H1 (cell line): ENCODE data around the gene LRRC8D. TPM values are rescaled to one million over a fixed set of nuclear protein-coding genes. Genes with fewer than 3 reads are reported as not detected.

Experiments
- CTCF ChIA-PET: fragments of 300-600 bp; sonication (Branson Sonifier 250); formaldehyde crosslinking; loops from one replicate; lab custom pipeline; 2021; ENCODE audit not compliant: partially characterized antibody; lab: Charles Lee
- POLR2A ChIA-PET: fragments of 300-600 bp; sonication (Branson Sonifier 250); formaldehyde crosslinking; loops from one replicate; lab custom pipeline; 2021; ENCODE audit warnings: inconsistent platforms; ENCODE audit not compliant: partially characterized antibody; lab: Charles Lee
- DNase-seq, 2 experiments: peaks; one replicate each; pipeline versions ENCODE4 v3.0.0 to v3.0.0-alpha.2; 2010 to 2022; ENCODE audit warnings: low spot score in 2 of 2, low read depth in 1 of 2, mixed read lengths in 1 of 2
- FAIRE-seq: peaks from 2 replicates; lab custom pipeline; 2011; peaks lifted over from hg19 to GRCh38; lab: Jason Lieb, UNC
- H2AFZ ChIP-seq: 2 replicates; pipeline ENCODE4 v1.8.1; 2012; ENCODE audit warnings: low read length, inconsistent platforms
- H2AK5ac ChIP-seq: 2 replicates; pipeline ENCODE4 v1.6.1; 2013; ENCODE audit warnings: low read depth, low read length
- H2BK120ac ChIP-seq: replicated peaks from 2 replicates; pipeline ENCODE3; 2013; ENCODE audit warnings: low read depth, low read length, inconsistent platforms
- H2BK12ac ChIP-seq: 2 replicates; pipeline ENCODE4 v1.6.1; 2013; ENCODE audit warnings: low read depth, low read length
- H2BK15ac ChIP-seq: 2 replicates; pipeline ENCODE4 v1.6.1; 2013; ENCODE audit warnings: low read length
- H2BK20ac ChIP-seq: 2 replicates; pipeline ENCODE4 v1.6.1; 2013; ENCODE audit warnings: low read length
- H2BK5ac ChIP-seq: 2 replicates; pipeline ENCODE4 v1.6.1; 2013; ENCODE audit warnings: low read depth, low read length
- H3K14ac ChIP-seq: 2 replicates; pipeline ENCODE4 v1.6.1; 2013; ENCODE audit warnings: inconsistent platforms; ENCODE audit not compliant: insufficient read length
- H3K18ac ChIP-seq: 2 replicates; pipeline ENCODE4 v1.6.1; 2013; ENCODE audit warnings: low read length; ENCODE audit errors: extremely low read depth
- H3K23ac ChIP-seq: 2 replicates; pipeline ENCODE4 v1.6.1; 2013; ENCODE audit warnings: inconsistent platforms; ENCODE audit not compliant: insufficient read length
- H3K23me2 ChIP-seq: 2 replicates; pipeline ENCODE4 v1.6.1; 2013; ENCODE audit warnings: low read depth, low read length
- H3K27ac ChIP-seq: 2 replicates; pipeline ENCODE4 v1.6.1; 2011; ENCODE audit warnings: low read depth, low read length, inconsistent platforms
- H3K27me3 ChIP-seq, 4 experiments: replicated peaks in 1 of 4; 1 replicate in 1 of 4; 2 replicates in 3 of 4; pipeline versions ENCODE4 v1.6.1 to v1.8.1; 2011 to 2013; ENCODE audit warnings: low read length in 3 of 4, mild to moderate bottlenecking in 3 of 4, inconsistent platforms in 2 of 4, mixed read lengths in 2 of 4, moderate library complexity in 1 of 4; ENCODE audit not compliant: control insufficient read depth in 3 of 4, insufficient read depth in 3 of 4; ENCODE audit errors: extremely low read depth in 1 of 4
- H3K36me3 ChIP-seq, 4 experiments: 2 replicates each; pipeline versions ENCODE4 v1.6.1 to v1.8.1; 2011 to 2013; ENCODE audit warnings: mild to moderate bottlenecking in 4 of 4, low read length in 3 of 4, moderate library complexity in 2 of 4, control low read depth in 1 of 4, inconsistent platforms in 1 of 4; ENCODE audit not compliant: insufficient read depth in 4 of 4, control insufficient read depth in 2 of 4
- H3K4ac ChIP-seq: replicated peaks from 2 replicates; pipeline ENCODE3; 2013; ENCODE audit warnings: low read length, low read depth, mixed read lengths, inconsistent platforms; ENCODE audit not compliant: insufficient read length
- H3K4me1 ChIP-seq, 4 experiments: replicated peaks in 1 of 4; 1 replicate in 1 of 4; 2 replicates in 3 of 4; pipeline versions ENCODE4 v1.6.1 to v1.8.1; 2011 to 2013; ENCODE audit warnings: low read length in 3 of 4, inconsistent platforms in 2 of 4, mixed read lengths in 1 of 4; ENCODE audit not compliant: insufficient read depth in 4 of 4, control insufficient read depth in 3 of 4
- H3K4me2 ChIP-seq, 2 experiments: 2 replicates each; pipeline versions ENCODE4 v1.6.1 to v1.8.1; 2011 to 2013; ENCODE audit warnings: low read depth in 2 of 2, low read length in 2 of 2, control low read depth in 1 of 2, inconsistent platforms in 1 of 2, mild to moderate bottlenecking in 1 of 2; ENCODE audit not compliant: insufficient read depth in 1 of 2
- H3K4me3 ChIP-seq, 4 experiments: fragments of 200-600, 300-600 bp in 1 of 4; sonication (generic), shearing (Covaris generic), sonication (Bioruptor Twin) in 1 of 4; 2 replicates each; pipeline versions ENCODE4 v1.5.1 to v1.8.1; 2011 to 2016; ENCODE audit warnings: low read length in 4 of 4, low read depth in 3 of 4, control low read depth in 2 of 4, inconsistent platforms in 2 of 4, mild to moderate bottlenecking in 2 of 4, mixed read lengths in 1 of 4, moderate library complexity in 1 of 4; ENCODE audit not compliant: insufficient read depth in 2 of 4; ENCODE audit errors: extremely low read depth in 1 of 4
- H3K56ac ChIP-seq: replicated peaks from 2 replicates; pipeline ENCODE3; 2013; ENCODE audit warnings: low read depth, mild to moderate bottlenecking, mixed read lengths, low read length, inconsistent platforms; ENCODE audit not compliant: insufficient read length
- H3K79me1 ChIP-seq: 2 replicates; pipeline ENCODE4 v1.6.1; 2013; ENCODE audit warnings: low read depth, low read length, control low read depth
- H3K79me2 ChIP-seq, 2 experiments: 2 replicates each; pipeline versions ENCODE4 v1.6.1 to v1.8.1; 2012 to 2013; ENCODE audit warnings: low read length in 2 of 2, mild to moderate bottlenecking in 2 of 2, inconsistent platforms in 1 of 2; ENCODE audit not compliant: insufficient read depth in 2 of 2, control insufficient read depth in 1 of 2
- H3K9ac ChIP-seq, 4 experiments: replicated peaks in 1 of 4; 1 replicate in 1 of 4; 2 replicates in 3 of 4; pipeline versions ENCODE4 v1.6.1 to v1.8.1; 2011 to 2013; ENCODE audit warnings: low read depth in 3 of 4, low read length in 3 of 4, control low read depth in 2 of 4, mild to moderate bottlenecking in 2 of 4, moderate library complexity in 2 of 4, inconsistent platforms in 1 of 4; ENCODE audit errors: extremely low read depth in 1 of 4
- H3K9me3 ChIP-seq, 2 experiments: 2 replicates each; pipeline versions ENCODE4 v1.6.1 to v1.8.1; 2012 to 2013; ENCODE audit warnings: mild to moderate bottlenecking in 2 of 2, moderate library complexity in 2 of 2, control low read depth in 1 of 2, inconsistent platforms in 1 of 2, low read depth in 1 of 2, low read length in 1 of 2, mixed read lengths in 1 of 2; ENCODE audit not compliant: insufficient read depth in 2 of 2
- H4K20me1 ChIP-seq, 2 experiments: replicated peaks in 1 of 2; 2 replicates each; pipeline versions ENCODE3 to v1.8.1; 2011 to 2013; ENCODE audit warnings: inconsistent platforms in 2 of 2, low read length in 2 of 2, mild to moderate bottlenecking in 1 of 2; ENCODE audit not compliant: insufficient read depth in 2 of 2, control insufficient read depth in 1 of 2
- H4K5ac ChIP-seq: 2 replicates; pipeline ENCODE4 v1.6.1; 2013; ENCODE audit warnings: low read length, low read depth, mixed read lengths, inconsistent platforms; ENCODE audit not compliant: insufficient read length
- H4K8ac ChIP-seq: 2 replicates; pipeline ENCODE4 v1.8.0; 2013; ENCODE audit warnings: mild to moderate bottlenecking, moderate library complexity, low read length, inconsistent platforms; ENCODE audit not compliant: insufficient read depth; ENCODE audit errors: extremely low read depth
- H4K91ac ChIP-seq: replicated peaks from 2 replicates; pipeline ENCODE3; 2013; ENCODE audit warnings: low read length, mixed read lengths, inconsistent platforms; ENCODE audit not compliant: insufficient read length
- CEBPB ChIP-seq: IDR thresholded peaks from 2 replicates; pipeline ENCODE4 v1.6.1; 2012; ENCODE audit warnings: low read depth, low read length
- CREB1 ChIP-seq: IDR thresholded peaks from 2 replicates; pipeline ENCODE4 v1.6.1; 2012; ENCODE audit warnings: inconsistent platforms
- EP300 ChIP-seq, 2 experiments: IDR thresholded peaks; 1 replicate in 1 of 2; 2 replicates in 1 of 2; pipeline ENCODE4 v1.6.1; 2011 to 2012; ENCODE audit warnings: low read depth in 2 of 2, low read length in 2 of 2, mild to moderate bottlenecking in 2 of 2, borderline replicate concordance in 1 of 2, inconsistent platforms in 1 of 2, moderate library complexity in 1 of 2
- EZH2 ChIP-seq: fragments of 200-600 bp; sonication (generic); IDR thresholded peaks from 2 replicates; pipeline ENCODE4 v1.7.1; 2012; ENCODE audit warnings: low read depth, mild to moderate bottlenecking, moderate library complexity, low read length, inconsistent platforms; ENCODE audit not compliant: severe bottlenecking
- HDAC6 ChIP-seq: IDR thresholded peaks from one replicate; pipeline ENCODE4 v1.7.1; 2012; ENCODE audit warnings: low read depth, mild to moderate bottlenecking, inconsistent platforms, low read length, moderate library complexity
- NRF1 ChIP-seq: IDR thresholded peaks from 2 replicates; pipeline ENCODE4 v1.6.1; 2011; ENCODE audit warnings: mild to moderate bottlenecking, low read depth, low read length, improper control_type of control experiment
- POLR2A ChIP-seq, 2 experiments: IDR thresholded peaks; 1 replicate in 1 of 2; 2 replicates in 1 of 2; pipeline ENCODE4 v1.6.1; 2011; ENCODE audit warnings: low read depth in 2 of 2, low read length in 2 of 2, mild to moderate bottlenecking in 2 of 2; ENCODE audit errors: control extremely low read depth in 1 of 2
- RXRA ChIP-seq: IDR thresholded peaks from 2 replicates; pipeline ENCODE4 v1.6.1; 2011; ENCODE audit warnings: low read depth, mild to moderate bottlenecking, low read length, moderate library complexity; ENCODE audit not compliant: insufficient read depth
- SIRT6 ChIP-seq: IDR thresholded peaks from one replicate; pipeline ENCODE4 v1.7.1; 2012; ENCODE audit warnings: low read length, inconsistent platforms
- SP2 ChIP-seq: IDR thresholded peaks from 2 replicates; pipeline ENCODE4 v1.6.1; 2012; ENCODE audit warnings: mild to moderate bottlenecking, low read length, inconsistent platforms
- SRF ChIP-seq: IDR thresholded peaks from 2 replicates; pipeline ENCODE4 v1.6.1; 2011; ENCODE audit warnings: mild to moderate bottlenecking, low read depth, low read length, moderate library complexity
- SUZ12 ChIP-seq: fragments of 200-600 bp; sonication (generic); IDR thresholded peaks from 2 replicates; pipeline ENCODE4 v1.6.1; 2012; ENCODE audit warnings: mild to moderate bottlenecking, inconsistent platforms, low read length, moderate library complexity, mixed read lengths
- TCF12 ChIP-seq: IDR thresholded peaks from 2 replicates; pipeline ENCODE4 v1.6.1; 2011; ENCODE audit warnings: low read depth, mild to moderate bottlenecking, low read length
- WGBS, 2 experiments: shearing (Covaris generic) in 1 of 2; methylation state at CpG; one replicate each; pipeline versions ENCODE4 v1.1.6 to v1.1.7; 2013 to 2015; ENCODE audit warnings: low lambda C conversion rate in 2 of 2, mixed read lengths in 2 of 2, inconsistent platforms in 1 of 2, low coverage in 1 of 2, missing lambda C conversion rate in 1 of 2; ENCODE audit not compliant: insufficient replicate concordance in 2 of 2, insufficient coverage in 1 of 2, insufficient read length in 1 of 2; ENCODE audit errors: extremely low coverage in 1 of 2, missing lambda C conversion rate in 1 of 2; 5-methylcytosine and 5-hydroxymethylcytosine counted together
- polyA plus RNA-seq, 7 experiments: library from polyadenylated mRNA; depleted of rRNA in 3 of 7; stranded (reverse) in 5 of 7; unstranded in 2 of 7; fragments of >200 nt in 5 of 7; fragments of 200-250 nt in 2 of 7; gene quantifications; 1 replicate in 5 of 7; 2 replicates in 1 of 7; 4 replicates in 1 of 7; pipeline versions ENCODE4 v1.2.1 to v1.2.3, GENCODE V29; 2011 to 2013; ENCODE audit warnings: missing spikeins in 2 of 7, mixed read lengths in 2 of 7
- total RNA-seq: library from RNA; stranded (reverse); fragmentation: NEBNext Ultra II Directional; extraction: Animal tissue kit (Norgen Biotek cat#: 25700); gene quantifications from 2 replicates; pipeline ENCODE4 v1.2.1, GENCODE V29; 2021

LRRC8D gene
- total and polyA plus RNA-seq, 2 of the 8 experiments (the other 6 are each of a cell fraction or from before 2014, with no cell fraction given) = 42.0 to 58.5 TPM

DNA sequence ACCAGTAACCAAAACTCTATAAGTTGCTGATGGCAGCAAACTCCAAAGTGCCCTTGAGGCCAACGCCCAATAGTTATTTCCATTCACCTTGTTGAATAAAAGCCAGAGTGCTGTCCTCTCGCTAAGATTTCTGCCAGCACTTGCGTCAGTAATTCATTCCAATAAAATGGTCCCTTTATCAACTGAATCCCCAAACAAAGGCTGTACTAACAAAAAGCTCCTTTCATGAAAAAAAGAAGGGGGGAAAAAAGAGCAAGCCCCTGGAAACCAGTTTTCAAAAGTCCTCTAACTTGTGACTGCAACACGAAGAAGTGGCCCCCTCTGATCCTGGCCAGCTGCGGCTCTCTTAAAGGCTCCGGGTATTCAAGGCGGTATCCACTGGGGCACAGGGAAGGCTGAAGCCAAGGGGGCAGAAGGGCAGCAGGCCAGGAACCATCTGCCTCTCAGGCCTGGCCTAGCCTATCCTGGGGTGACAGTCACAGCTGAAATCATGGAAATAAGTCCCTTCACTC, 118.3 kb downstream of the LRRC8D start:
- H2BK20ac ChIP-seq = no peak overlapping the region
- no peaks in the 10 kb centered on the region for H3K27me3 ChIP-seq
- no peak overlapping the region for H3K23ac ChIP-seq
- peaks cover 3 to 25% (median 14%) of the 10 kb centered on the region in 4 experiments; a peak in 4 of 7 replicates for H3K4me1 ChIP-seq
- H2BK5ac ChIP-seq = no peak overlapping the region
- H3K79me2 ChIP-seq = no peaks in the 10 kb centered on the region
- no peak overlapping the region for H3K9ac ChIP-seq
- no peak overlapping the region for H4K5ac ChIP-seq
- H4K8ac ChIP-seq = no peak overlapping the region
- H3K23me2 ChIP-seq = no peaks in the 10 kb centered on the region
- no peak overlapping the region for H3K27ac ChIP-seq
- no peak overlapping the region for H2BK15ac ChIP-seq
- WGBS, 2 experiments = 76% methylated on average over 7 of the region's 7 CpGs; no CpG with 5 or more reads in 1 of the 2 experiments
- H4K91ac ChIP-seq = no peak overlapping the region
- FAIRE-seq (no peak), DNase-seq (no peak)
- ChIA-PET POLR2A (interaction anchor here (0.6 to 1.2 kb wide), 5 partner anchors 10 to 116 kb away, joined by 3 to 5 read pairs (median 4); no protein-coding TSS in a partner anchor), CTCF (interaction anchor here (0.6 to 1.3 kb wide), 5 partner anchors 20 to 1089 kb away, joined by 3 to 4 read pairs (median 3); no protein-coding TSS in a partner anchor)
- H3K79me1 ChIP-seq = no peaks in the 10 kb centered on the region
- H2AK5ac ChIP-seq = no peak overlapping the region; the same call in 1 of the 2 replicates
- peaks cover 0 to 16% (median 5%) of the 10 kb centered on the region in 4 experiments; a peak in 4 of 8 replicates for H3K36me3 ChIP-seq
- H2BK12ac ChIP-seq = no peak overlapping the region; the same call in 1 of the 2 replicates
- H3K18ac ChIP-seq = no peak overlapping the region
- no peak overlapping the region for H3K14ac ChIP-seq
- H3K9me3 ChIP-seq = no peaks in the 10 kb centered on the region
- no peak overlapping the region for H2AFZ ChIP-seq
- H3K4me2 ChIP-seq = no peak overlapping the region
- H3K56ac ChIP-seq = no peak overlapping the region
- H3K4ac ChIP-seq = no peak overlapping the region
- no peak overlapping the region for H3K4me3 ChIP-seq
- H2BK120ac ChIP-seq = no peak overlapping the region
- no peaks in the 10 kb centered on the region for H4K20me1 ChIP-seq
- no peak for TF ChIP-seq EP300 (IDR thresholded peaks at IDR 0.05; ENCODE audit: borderline replicate concordance in 1 of 2, low read depth in 2 of 2, low read length in 2 of 2)
- no peak for TF ChIP-seq EZH2
- no peak for TF ChIP-seq RXRA
- no peak for TF ChIP-seq SUZ12
- TF ChIP-seq POLR2A (IDR thresholded peaks at IDR 0.05; ENCODE audit: control extremely low read depth in 1 of 2, low read depth in 2 of 2, low read length in 2 of 2) = no peak
- TF ChIP-seq NRF1 = no peak
- TF ChIP-seq SRF = no peak
- TF ChIP-seq CEBPB = no peak
- TF ChIP-seq SIRT6 = no peak
- no peak for TF ChIP-seq HDAC6
- no peak for TF ChIP-seq TCF12
- no peak for TF ChIP-seq CREB1
- no peak for TF ChIP-seq SP2
